NCI-H69 (cell line): ENCODE measurements around the gene ARPC5L.

ENCODE experiments used
- DNase-seq: peaks from one replicate; lab custom pipeline; 2025; lab: John Stamatoyannopoulos, UW

ARPC5L gene

GRCh38 chr9:124868511-124869465, 6.9 kb downstream of the ARPC5L start:
- DNase-seq = peak; percentile 94

GRCh38 chr9:124869466-124869985, 7.6 kb downstream of the ARPC5L start:
- DNase-seq = peak; percentile 45

- peak; percentile 24 for DNase-seq
Measured at GRCh38 chr9:124869986-124870560, 8.1 kb downstream of the ARPC5L start.

GRCh38 chr9:124870723-124871122, 8.8 kb downstream of the ARPC5L start:
- no peak for DNase-seq

- DNase-seq = no peak
Measured at GRCh38 chr9:124871156-124871561, 9.2 kb downstream of the ARPC5L start.

- no peak for DNase-seq
Measured at GRCh38 chr9:124873664-124874063, 11.7 kb downstream of the ARPC5L start.

GRCh38 chr9:124875501-124875900, 13.6 kb downstream of the ARPC5L start:
- no peak for DNase-seq

GRCh38 chr9:124877021-124877782, 15.3 kb downstream of the ARPC5L start:
- no peak for DNase-seq

- DNase-seq = no peak
Measured at GRCh38 chr9:124878021-124878420, 16.1 kb downstream of the ARPC5L start.

GRCh38 chr9:124878518-124878917, 16.6 kb downstream of the ARPC5L start:
- DNase-seq = no peak

- no peak for DNase-seq
Measured at GRCh38 chr9:124879226-124879625, 17.3 kb downstream of the ARPC5L start.

- DNase-seq = no peak
Measured at GRCh38 chr9:124880501-124880900, 18.6 kb downstream of the ARPC5L start.

- DNase-seq = no peak
Measured at GRCh38 chr9:124881138-124881743, 19.3 kb downstream of the ARPC5L start.

- DNase-seq = no peak
Measured at GRCh38 chr9:124882231-124882630, 20.3 kb downstream of the ARPC5L start.

- DNase-seq = no peak
Measured at GRCh38 chr9:124884376-124884775, 22.4 kb downstream of the ARPC5L start.

- DNase-seq = no peak
Measured at GRCh38 chr9:124885551-124885950, 23.6 kb downstream of the ARPC5L start.

GRCh38 chr9:124886461-124886860, 24.5 kb downstream of the ARPC5L start:
- no peak for DNase-seq

- no peak for DNase-seq
Measured at GRCh38 chr9:124886866-124887492, 25.0 kb downstream of the ARPC5L start.

- DNase-seq = no peak
Measured at GRCh38 chr9:124887832-124888231, 25.9 kb downstream of the ARPC5L start.

GRCh38 chr9:124889006-124889405, 27.1 kb downstream of the ARPC5L start:
- no peak for DNase-seq

GRCh38 chr9:124890179-124890578, 28.2 kb downstream of the ARPC5L start:
- no peak for DNase-seq
